Upper lobe of left lung (tissue), 6 donors: ENCODE results near the gene EYS. TPM values are rescaled to one million over a fixed set of nuclear protein-coding genes. Genes with fewer than 3 reads are reported as not detected.

Experiments used
- ATAC-seq, 2 donors: fragments of 200-7000 bp; cut with Tn5 transposase; one replicate each; pipeline ENCODE4 v1.9.1; 2022; ENCODE audit warnings: mild to moderate bottlenecking in 2 of 2, moderate library complexity in 2 of 2; ENCODE audit not compliant: low FRiP score in 2 of 2
- DNase-seq, 2 donors: peaks; one replicate each; pipeline ENCODE4 v3.0.0-alpha.2; 2019 to 2020
- H3K27ac ChIP-seq, 4 donors: fragments of 200-600 bp; sonication (generic); one replicate each; pipeline ENCODE4 v1.5.1; 2016 to 2019
- H3K27me3 ChIP-seq, 4 donors: fragments of 200-600 bp; sonication (generic); one replicate each; pipeline ENCODE4 v1.5.1; 2017 to 2019
- H3K36me3 ChIP-seq, 4 donors: fragments of 200-600 bp; sonication (generic); one replicate each; pipeline ENCODE4 v1.5.1; 2016 to 2019
- H3K4me1 ChIP-seq, 4 donors: fragments of 200-600 bp; sonication (generic); one replicate each; pipeline ENCODE4 v1.5.1; 2018 to 2019
- H3K4me3 ChIP-seq, 4 donors: fragments of 200-600 bp; sonication (generic); one replicate each; pipeline ENCODE4 v1.5.1; 2017 to 2019; ENCODE audit warnings: mild to moderate bottlenecking in 2 of 4, moderate library complexity in 1 of 4
- H3K9me3 ChIP-seq, 4 donors: fragments of 200-600 bp; sonication (generic); one replicate each; pipeline ENCODE4 v1.5.1; 2018 to 2019
- EP300 ChIP-seq, 4 donors: sonication (generic); formaldehyde crosslinking; IDR thresholded peaks; one replicate each; pipeline ENCODE4 v1.5.1; 2017; ENCODE audit warnings: antibody characterized with exemption in 4 of 4, control low read depth in 2 of 4
- POLR2A ChIP-seq, 4 donors: fragments of 450-650 bp; IDR thresholded peaks; one replicate each; pipeline ENCODE4 v1.5.1; 2016 to 2017; ENCODE audit warnings: antibody characterized with exemption in 4 of 4, mild to moderate bottlenecking in 2 of 4
- POLR2AphosphoS5 ChIP-seq, 2 donors: sonication (generic); formaldehyde crosslinking; IDR thresholded peaks; one replicate each; pipeline ENCODE4 v1.5.1; 2017; ENCODE audit warnings: antibody characterized with exemption in 2 of 2
- WGBS, 2 donors: methylation state at CpG; one replicate each; pipeline ENCODE4 v1.1.5; 2017 to 2018; 5-methylcytosine and 5-hydroxymethylcytosine counted together
- total RNA-seq, 6 donors: library from RNA; depleted of rRNA in 4 of 6; stranded (reverse); fragments of >200 nt in 4 of 6; gene quantifications; one replicate each; pipeline versions ENCODE4 v1.1.0 to v1.2.1, GENCODE V29; 2016 to 2021
- TF ChIP-seq, protein P1 (sequence below), 6 experiments: fragments of 450-650 bp in 4 of 6; fragments of 200-600 bp in 2 of 6; sonication (generic) in 2 of 6; IDR thresholded peaks; one replicate each; pipeline ENCODE4 v1.5.1; 2016 to 2019; ENCODE audit warnings: antibody characterized with exemption in 6 of 6
- donor health status: DM: no; HTN: no; CAD: no; lungs with moderate emphysema.
- donor health status: DM: no; HTN: yes; CAD: no; lungs with severe emphysema.

Gene EYS
- total RNA-seq, 6 donors from 2014 or later = under 0.01 to 0.46 (median 0.28) TPM; not detected in 2

GRCh38 chr6:64170316-64170715, 1536.7 kb downstream of the EYS start:
- Histone ChIP-seq H3K27ac (no peak overlapping the region), H3K4me1 (no peaks in the 10 kb centered on the region), H3K27me3 (no peaks in the 10 kb centered on the region), H3K36me3 (no peaks in the 10 kb centered on the region), H3K4me3 (no peak overlapping the region), H3K9me3 (no peaks in the 10 kb centered on the region)
- TF ChIP-seq POLR2AphosphoS5 (IDR thresholded peaks at IDR 0.05) (no peak), POLR2A (IDR thresholded peaks at IDR 0.05) (no peak), EP300 (IDR thresholded peaks at IDR 0.05) (no peak)
- TF ChIP-seq, protein P1, sequence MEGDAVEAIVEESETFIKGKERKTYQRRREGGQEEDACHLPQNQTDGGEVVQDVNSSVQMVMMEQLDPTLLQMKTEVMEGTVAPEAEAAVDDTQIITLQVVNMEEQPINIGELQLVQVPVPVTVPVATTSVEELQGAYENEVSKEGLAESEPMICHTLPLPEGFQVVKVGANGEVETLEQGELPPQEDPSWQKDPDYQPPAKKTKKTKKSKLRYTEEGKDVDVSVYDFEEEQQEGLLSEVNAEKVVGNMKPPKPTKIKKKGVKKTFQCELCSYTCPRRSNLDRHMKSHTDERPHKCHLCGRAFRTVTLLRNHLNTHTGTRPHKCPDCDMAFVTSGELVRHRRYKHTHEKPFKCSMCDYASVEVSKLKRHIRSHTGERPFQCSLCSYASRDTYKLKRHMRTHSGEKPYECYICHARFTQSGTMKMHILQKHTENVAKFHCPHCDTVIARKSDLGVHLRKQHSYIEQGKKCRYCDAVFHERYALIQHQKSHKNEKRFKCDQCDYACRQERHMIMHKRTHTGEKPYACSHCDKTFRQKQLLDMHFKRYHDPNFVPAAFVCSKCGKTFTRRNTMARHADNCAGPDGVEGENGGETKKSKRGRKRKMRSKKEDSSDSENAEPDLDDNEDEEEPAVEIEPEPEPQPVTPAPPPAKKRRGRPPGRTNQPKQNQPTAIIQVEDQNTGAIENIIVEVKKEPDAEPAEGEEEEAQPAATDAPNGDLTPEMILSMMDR (IDR thresholded peaks at IDR 0.05) = no peak
- ATAC-seq = no peak
- DNase-seq = no peak
- 54 to 69% methylated on average over 3 of the region's 3 CpGs for WGBS, 2 donors

- 21 to 40% methylated on average over 1 of the region's 1 CpG for WGBS, 2 donors
- ATAC-seq (no peak), DNase-seq (no peak)
Measured at GRCh38 chr6:64160486-64160885, 1546.5 kb downstream of the EYS start.

GRCh38 chr6:64155063-64155462, 1552.0 kb downstream of the EYS start:
- H3K27ac ChIP-seq = no peak overlapping the region
- DNase-seq (no peak), ATAC-seq (no peak)
- H3K4me1 ChIP-seq = no peaks in the 10 kb centered on the region
- TF ChIP-seq POLR2AphosphoS5 (IDR thresholded peaks at IDR 0.05) = no peak
- TF ChIP-seq, protein P1 (IDR thresholded peaks at IDR 0.05) = no peak
- TF ChIP-seq POLR2A (IDR thresholded peaks at IDR 0.05) = no peak
- no peak for TF ChIP-seq EP300 (IDR thresholded peaks at IDR 0.05)
- no peaks in the 10 kb centered on the region for H3K36me3 ChIP-seq
- 70 to 75% methylated on average over 2 of the region's 2 CpGs for WGBS, 2 donors
- H3K4me3 ChIP-seq = no peak overlapping the region
- no peaks in the 10 kb centered on the region for H3K9me3 ChIP-seq
- H3K27me3 ChIP-seq = no peaks in the 10 kb centered on the region

More at GRCh38 chr6:64160486-64160885, 1546.5 kb downstream of the EYS start:
- no peaks in the 10 kb centered on the region for H3K36me3 ChIP-seq
- H3K4me3 ChIP-seq = no peak overlapping the region
- TF ChIP-seq, protein P1 (IDR thresholded peaks at IDR 0.05) = no peak
- TF ChIP-seq EP300 (IDR thresholded peaks at IDR 0.05) = no peak
- H3K4me1 ChIP-seq = no peaks in the 10 kb centered on the region
- H3K27ac ChIP-seq = no peak overlapping the region
- H3K9me3 ChIP-seq = no peaks in the 10 kb centered on the region
- H3K27me3 ChIP-seq = no peaks in the 10 kb centered on the region

GRCh38 chr6:64146876-64147275, 1560.2 kb downstream of the EYS start:
- DNase-seq (no peak), ATAC-seq (no peak)
- H3K36me3 ChIP-seq = no peaks in the 10 kb centered on the region
- no peaks in the 10 kb centered on the region for H3K9me3 ChIP-seq
- no peak overlapping the region for H3K4me3 ChIP-seq
- no peak overlapping the region for H3K27ac ChIP-seq
- WGBS, 2 donors = 76 to 82% methylated on average over 2 of the region's 2 CpGs
- no peak for TF ChIP-seq EP300 (IDR thresholded peaks at IDR 0.05)
- no peak for TF ChIP-seq POLR2AphosphoS5 (IDR thresholded peaks at IDR 0.05)
- TF ChIP-seq, protein P1 (IDR thresholded peaks at IDR 0.05) = no peak
- TF ChIP-seq POLR2A (IDR thresholded peaks at IDR 0.05) = no peak
- H3K27me3 ChIP-seq = no peaks in the 10 kb centered on the region
- no peaks in the 10 kb centered on the region for H3K4me1 ChIP-seq

DNA sequence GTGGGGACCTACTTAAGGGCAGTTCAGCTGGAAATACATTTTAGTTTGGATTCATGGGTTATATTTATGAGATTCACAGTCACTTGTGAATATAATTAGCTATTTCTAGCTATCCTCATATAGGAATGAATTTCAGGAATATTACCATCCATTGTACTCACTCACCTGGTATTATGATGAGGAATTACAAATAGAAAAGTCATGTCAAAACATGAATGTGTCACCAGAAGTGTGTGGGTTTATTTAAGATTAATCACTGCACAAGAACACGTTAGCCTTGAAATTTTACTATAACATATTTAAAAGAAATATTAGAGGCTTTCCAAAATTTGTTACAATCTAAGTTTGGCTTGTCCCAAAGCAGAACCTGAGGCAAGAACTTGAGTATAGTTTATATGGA, 1560.9 kb downstream of the EYS start:
- no peak for ATAC-seq
- H3K4me1 ChIP-seq = no peaks in the 10 kb centered on the region
- H3K36me3 ChIP-seq = no peaks in the 10 kb centered on the region
- no peak for DNase-seq
- no peaks in the 10 kb centered on the region for H3K27me3 ChIP-seq
- TF ChIP-seq EP300 (IDR thresholded peaks at IDR 0.05) (no peak), POLR2A (IDR thresholded peaks at IDR 0.05) (no peak), POLR2AphosphoS5 (IDR thresholded peaks at IDR 0.05) (no peak)
- TF ChIP-seq, protein P1 (IDR thresholded peaks at IDR 0.05) = no peak
- H3K9me3 ChIP-seq = no peaks in the 10 kb centered on the region
- no peak overlapping the region for H3K27ac ChIP-seq
- 45 to 62% methylated on average over 1 of the region's 1 CpG for WGBS, 2 donors
- no peak overlapping the region for H3K4me3 ChIP-seq
